ENCODE measurements around the gene FCN3.

Gene FCN3

DNA sequence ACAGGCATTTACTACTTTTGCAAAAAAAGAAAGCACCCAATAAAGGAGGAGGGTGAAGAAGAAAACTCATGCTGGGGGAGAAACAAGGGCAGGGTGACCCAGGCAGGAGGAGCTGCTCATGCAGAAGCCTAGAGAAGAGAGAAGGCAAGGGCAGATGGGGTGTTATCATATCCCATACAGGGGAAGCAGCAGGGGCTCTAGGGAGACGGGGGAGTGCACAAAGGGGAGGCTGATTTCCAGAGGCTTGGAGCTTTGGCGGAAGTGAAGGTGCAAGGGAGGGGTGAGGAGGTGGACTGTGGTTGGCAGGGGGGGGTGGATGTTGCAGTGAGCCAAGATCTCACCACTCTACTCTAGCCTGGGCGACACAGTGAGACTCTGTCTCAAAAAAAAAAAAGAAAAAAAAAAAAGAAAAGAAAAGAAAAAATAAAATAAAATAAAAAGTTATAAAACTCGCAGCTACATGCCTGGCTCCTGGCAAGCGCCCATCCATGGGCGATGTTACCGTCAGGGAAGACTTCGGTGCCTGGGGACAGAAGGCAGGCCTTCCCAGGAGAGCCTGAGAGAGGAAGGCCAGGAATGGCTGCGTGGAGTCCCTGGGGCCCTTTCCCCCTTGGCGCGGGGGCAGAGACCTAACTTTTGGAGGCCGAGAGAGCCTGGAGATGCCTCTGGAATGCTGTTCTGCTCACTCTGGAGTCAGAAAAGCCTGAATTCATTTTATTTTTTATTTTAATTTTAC, 3.3 kb upstream of the FCN3 start:
- DNase-seq, result no peak

DNA sequence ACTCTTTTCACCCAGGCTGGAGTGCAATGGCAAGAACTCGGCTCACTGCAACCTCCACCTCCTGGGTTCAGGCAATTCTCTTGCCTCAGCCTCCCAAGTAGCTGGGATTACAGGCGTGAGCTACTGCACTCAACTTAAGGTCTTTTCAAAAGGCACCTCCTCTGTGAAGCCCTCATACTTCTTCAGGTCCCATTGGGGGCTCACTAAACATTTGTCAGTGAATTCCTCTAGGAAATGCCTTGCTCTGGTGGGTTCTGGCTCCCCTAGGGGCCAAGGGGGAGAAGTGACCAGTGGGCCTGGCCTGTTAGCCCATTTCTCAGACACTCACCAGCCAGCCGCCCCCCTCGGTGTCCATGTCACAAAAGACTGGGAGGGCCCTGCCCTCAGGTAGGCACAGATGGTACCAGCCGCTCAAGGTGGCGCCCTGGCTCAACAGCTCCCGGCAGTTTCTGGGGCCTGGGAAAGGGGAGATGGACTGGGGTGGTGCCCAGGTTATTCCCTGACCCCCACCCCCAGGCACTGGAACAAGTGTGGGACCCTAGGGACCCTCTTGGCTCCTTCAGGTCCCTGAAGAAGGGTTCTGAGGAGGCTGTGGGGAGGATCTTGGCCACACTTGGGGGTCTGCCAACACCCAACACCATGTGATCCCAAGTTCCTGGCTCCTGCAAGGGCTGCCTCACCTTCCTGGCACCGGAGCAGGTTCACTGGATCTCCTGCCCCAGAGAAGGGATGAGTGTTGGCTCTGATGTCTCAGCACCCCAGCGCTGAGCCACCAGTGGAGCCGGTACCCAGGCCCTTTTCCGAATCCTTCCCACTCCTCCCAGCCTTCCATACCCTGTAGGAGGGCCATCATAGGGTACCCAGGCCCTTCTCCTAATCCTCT, 1.6 kb downstream of the FCN3 start:
- DNase-seq, result no peak

DNA sequence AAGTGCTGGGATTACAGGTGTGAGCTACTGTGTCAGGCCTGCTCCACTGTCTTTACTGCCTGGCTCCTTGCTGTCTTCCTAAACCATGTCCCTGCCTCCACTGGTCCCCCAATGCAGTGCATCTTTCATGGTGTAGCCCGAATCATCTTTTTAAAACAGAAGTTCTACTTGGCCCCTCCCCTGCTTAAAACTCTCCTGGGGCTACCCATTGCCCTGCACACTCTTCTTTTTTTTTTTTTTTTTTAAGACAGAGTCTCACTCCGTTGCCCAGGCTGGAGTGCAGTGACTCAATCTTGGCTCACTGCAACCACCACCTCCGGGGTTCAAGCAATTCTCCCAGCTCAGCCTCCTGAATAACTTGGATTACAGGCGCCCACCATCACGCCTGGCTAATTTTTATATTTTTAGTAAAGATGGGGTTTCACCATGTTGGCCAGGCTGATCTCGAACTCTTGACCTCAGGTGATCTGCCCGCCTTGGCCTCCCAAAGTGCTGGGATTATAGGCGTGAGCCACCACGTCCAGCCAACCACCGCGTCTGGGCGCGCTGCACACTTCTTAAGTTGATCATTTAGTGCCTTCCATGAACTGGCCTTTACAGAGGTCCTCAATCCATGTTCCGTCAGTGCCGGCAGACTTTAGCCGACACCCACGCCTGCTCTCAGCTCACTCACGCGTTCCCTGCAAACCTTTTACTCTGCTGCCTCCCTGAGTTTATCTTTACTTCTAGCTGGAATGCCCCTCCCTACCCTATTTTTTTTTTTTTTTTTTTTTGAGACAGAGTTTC, 2.4 kb downstream of the FCN3 start:
- no peak for DNase-seq

DNA sequence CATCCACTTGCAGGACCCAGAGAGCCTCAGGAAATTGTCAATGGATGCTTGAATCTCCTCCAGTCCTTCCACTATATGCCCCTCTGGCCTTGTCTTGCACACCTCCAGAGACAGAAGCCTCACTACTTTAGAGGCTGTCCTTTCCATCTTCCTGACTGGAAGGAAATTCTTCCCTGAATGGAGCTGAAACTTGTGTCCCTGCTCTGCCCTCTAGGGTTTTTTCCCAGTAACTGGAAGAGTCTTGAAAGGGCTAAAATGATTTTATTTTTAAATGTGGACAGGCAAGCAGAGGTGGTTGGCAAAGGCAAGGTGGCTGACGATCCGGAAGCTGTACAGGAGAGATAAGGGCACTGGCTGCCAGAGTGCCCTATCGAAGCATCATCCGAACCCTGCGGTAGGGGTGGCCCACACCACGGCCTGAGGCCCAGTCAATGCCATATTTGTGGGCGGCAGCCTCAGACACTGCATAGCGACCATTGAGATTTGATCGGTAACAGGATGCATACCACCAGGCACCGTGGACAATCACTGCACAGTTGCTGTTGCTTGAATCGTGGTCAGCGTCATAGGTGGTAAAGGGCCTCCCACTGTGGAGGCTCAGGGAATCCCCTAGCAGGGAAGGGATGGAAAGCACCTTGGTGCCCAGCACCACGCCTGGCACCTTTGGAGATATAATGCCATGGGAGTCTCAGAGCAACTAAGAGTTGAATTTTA, 5.6 kb downstream of the FCN3 start:
- DNase-seq, result no peak

DNA sequence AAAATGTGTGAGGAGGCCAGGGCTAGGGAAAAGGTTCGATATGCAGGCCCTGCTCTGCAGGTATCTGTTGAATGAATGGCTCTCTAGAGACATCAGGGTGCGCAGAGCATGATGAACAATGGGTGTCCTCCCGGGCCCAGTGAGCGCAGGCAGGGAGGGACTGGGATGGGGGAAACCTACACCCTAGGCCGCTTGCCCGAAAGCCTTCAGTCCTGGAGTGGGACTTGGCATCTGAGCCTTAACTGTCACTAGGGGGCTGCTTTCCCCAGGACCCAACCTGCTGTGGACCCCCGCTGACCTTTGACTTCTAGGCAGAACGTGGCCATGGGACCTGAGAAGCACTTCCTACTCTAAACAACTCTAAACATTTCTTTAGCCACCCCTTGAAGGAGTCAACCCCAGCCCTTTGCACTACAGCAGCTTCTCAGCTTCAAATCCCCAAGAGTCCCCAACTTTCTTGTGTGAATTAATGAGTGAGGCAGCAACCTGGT, 7.4 kb downstream of the FCN3 start:
- DNase-seq, result no peak

DNA sequence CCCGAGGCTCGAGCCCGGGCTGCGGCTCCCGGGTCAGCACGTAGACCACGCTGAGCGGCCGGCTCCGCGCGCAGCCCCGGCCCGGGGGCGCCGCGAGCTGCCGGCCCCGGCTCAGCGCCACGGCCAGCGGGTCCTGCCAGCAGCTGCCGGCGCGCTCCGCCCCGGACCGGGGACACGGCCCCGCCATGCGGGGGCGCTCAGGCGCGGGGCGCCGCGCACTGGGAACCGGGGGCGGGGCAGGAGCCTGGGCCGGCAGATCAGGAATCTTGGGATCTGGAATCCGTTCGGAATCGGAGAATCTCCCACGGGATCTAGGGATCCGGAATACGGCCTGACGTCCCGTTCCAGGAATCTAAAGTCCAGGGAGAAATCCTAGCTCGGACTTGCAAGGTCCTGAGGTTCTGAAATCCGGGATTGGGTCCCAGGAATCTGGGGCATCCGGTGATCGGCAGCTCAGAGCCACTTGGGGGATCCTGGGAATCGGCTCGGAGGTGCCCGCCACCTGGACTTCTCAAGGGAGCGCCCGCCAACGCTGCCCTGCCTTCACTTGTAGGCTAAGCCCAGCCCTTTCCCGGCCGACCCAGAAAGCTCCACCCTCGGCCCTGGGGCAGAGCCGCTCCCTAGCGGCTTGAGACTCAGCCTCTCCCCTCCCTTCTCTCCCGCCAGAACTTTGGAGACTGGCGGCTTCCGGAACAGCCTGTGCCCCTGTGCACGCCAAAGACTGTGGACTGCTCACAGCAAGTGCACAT, 8.0 kb downstream of the FCN3 start, which contains the start of gene MAP3K6:
MAP3K6 (minus strand) TSS at position 551 of the 749 bp plus-strand sequence; CDS start at position 187, 364 bp downstream.
- DNase-seq, result peak; percentile 87

DNA sequence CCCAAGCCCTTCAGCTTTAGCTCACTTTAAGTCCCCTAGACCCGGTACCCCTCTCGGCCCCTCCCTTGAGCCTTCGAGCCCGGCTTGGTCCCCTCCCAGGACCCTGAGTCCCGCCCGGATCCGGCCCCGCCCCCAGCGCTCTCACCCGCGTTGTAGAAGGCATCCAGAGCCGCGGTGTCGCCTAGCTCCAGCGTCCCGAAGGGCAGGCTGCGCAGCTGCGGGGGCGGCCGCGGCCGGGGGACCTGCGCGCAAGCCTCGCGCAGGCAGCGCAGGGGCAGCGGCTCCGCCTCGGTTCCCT, 8.6 kb downstream of the FCN3 start:
- peak; percentile 89 for DNase-seq

DNA sequence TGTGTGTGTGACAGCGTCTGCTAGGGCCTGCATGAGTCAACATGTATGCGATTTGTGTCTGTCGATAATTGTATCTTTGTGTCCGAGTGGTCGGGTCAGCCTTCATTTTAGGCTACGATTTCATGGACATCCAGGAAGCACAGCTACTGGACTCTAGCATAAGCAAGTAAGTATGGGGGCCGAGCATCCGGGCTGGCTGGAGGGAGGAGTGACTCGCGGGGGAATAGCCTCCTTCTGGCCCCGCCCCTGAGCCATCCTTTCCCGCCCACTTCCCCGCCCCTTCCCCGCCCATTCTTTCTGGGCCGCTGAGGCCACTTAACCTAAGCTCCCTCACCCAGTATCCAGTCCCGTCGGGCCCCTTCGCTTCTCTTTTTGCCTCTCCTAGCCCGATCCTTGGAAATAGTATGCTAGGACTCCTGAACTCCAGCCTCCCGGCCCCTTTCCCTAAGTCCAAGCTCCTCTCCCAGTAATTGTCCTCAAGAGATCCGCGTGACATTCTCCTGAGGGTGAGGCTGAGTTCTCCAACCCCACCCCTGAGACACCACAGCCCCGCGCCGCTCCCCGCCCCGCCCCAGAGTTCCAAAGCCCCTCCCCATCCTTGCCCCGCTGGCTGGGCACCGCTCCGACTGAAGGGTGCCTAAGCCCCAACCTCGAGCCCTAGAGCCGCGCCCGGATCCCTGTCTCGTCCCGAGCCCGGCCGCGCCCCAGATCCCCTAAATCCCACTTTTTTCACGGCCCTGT, 9.1 kb downstream of the FCN3 start:
- peak; percentile 94 for DNase-seq

DNA sequence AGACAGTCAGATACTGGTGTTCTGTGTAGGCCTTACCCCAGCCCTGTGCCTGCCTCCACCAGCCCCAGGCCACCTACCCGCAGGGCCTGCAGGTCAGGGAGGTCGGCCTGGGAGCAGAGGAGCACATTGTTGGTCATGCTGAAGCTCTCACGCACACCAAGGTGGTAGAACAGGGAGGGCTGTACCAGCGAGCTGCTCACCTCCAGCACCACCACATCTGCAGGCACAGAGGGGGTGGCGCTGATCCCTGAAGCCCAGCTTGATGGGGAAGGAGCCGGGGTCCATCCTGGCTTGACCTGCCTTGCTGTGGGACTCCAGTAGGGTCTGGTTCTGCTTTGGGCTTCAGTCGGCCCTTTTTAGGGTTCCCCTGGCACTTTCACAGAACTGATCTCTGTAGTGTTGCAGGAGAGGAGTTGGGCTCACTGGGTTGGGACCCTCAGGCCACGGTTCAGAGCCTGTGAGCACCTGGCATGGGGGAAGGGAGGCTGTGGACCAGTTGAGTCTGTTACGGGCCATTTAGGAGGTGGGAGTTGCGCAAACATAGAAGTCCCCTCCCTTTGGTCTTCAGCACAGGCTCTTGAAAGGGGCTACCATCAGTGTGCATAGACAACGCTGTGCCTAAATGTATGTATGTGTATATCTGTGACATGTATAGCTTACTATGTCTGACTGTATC, 9.8 kb downstream of the FCN3 start:
- no peak for DNase-seq

DNA sequence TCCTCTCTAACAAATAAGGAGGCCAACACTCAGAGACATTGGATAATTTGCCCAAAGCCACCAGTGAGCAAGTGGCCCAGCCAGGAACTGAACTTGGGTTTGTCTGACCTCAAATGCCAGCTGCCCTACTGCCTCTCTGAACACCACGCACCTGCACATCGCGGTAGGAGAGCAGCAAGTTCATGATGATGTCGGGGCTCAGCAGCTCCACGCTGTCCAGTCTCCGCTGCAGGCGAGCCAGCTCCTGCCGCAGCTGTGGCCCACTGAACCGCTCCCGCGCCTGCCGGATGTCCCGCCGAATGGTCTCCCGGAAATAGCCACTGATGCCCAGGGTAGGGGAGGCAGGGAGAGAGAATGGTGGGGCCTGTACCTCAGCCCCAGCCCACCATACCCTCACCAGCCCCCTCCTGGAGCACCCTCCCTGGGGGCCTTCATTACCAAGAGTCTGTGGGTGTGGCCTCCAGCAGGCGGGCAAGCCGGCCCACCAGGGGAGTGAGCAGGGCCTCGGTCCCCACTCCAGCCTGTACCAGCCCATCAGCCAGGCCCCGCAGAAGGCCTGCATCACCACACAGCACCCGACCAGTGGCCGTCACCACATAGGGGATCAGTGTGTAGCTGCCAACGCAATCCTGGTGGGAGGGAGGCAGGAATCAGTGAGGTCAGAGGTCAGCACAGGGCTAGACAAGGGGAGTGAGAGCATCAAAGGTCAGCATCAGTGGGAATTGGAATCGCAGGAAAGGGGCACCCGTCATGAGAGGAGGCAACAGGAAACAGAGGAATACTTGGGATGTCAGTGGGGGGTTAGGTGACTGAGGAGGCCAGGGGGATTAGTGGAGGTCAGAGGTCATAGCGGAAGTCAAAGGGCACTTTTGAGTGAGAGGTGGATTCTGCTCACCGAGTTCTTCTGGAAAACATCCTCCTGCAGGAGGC, 10.6 kb downstream of the FCN3 start:
- DNase-seq, result no peak

DNA sequence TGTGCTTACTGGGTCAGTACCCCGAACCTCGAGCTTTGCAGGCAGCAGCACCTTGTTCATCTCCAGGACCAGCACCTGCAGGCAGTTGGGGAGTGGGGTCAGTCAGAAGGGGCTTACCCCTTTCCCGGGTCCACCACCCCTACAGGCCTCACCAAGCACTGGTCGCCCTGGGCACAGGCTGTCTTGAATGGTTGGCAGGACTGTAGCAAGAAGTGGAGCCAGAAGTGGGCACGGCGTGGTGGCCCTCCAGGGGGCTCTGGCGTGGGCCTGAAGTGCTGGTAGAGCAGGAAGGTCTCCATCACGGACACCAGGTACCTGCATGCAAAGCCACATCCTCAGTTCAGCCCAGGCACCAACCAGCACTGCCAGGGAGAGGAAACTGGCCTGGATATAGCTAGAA, 13.1 kb downstream of the FCN3 start:
- no peak for DNase-seq

DNA sequence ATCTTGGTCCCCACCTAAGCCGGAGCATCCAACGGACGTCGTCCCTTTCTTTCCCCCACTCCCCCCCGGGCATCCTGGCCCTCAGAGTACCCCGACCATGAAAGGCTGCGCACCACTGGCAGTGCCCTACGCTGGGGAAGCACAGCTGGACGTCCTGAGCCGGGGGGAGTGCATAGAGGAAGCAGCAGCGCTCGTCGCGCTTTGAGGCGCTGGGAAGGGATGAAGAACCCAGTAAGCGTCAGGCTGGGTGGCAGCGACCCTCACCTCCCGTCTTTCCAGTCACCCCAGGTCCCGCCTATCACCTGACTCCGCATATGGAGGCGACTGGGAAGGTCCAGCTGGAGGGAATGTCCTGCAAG, 13.6 kb downstream of the FCN3 start:
- DNase-seq, result no peak

DNA sequence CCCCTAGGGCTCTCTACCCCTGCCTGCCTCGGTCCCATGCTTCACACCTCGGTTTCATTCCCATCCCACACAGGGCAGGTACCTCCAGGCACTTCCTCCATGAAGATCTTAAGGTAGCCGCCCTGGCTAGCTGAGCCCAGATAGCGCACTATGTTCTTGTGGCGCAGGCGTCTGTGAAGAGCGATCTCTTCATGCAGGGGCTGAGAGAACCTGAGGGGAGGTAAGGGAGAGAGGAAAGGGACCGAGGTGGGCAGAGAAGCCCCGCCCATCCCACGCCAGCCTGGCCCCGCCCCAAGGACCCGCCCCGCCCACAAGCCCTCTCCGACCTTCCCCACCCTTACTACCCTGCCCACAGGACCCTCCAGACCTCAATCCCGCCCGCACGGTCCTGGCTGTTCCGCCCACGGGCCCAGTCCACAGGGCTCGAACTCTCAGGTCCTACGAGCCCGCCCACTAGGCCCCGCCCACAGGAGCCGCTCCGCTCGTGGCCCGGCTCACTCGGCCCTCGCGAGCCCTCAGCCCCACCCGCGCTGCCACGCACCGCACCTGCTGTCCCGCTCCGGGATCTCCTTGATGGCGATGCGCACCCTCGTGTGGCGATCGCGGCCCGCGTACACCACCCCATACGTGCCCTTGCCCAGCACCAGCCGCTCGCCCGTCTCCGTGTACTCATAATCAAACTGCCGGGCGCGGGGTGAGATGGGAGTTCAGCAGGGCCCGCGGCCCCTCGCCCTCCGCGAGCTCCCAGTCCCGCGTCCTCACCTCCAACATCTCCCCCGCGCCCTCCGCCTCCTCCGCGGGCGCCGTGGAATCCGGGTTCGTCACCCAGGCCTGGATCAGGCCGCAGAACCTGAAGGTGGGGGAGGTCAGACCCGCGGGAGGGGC, 14.2 kb downstream of the FCN3 start:
- no peak for DNase-seq

DNA sequence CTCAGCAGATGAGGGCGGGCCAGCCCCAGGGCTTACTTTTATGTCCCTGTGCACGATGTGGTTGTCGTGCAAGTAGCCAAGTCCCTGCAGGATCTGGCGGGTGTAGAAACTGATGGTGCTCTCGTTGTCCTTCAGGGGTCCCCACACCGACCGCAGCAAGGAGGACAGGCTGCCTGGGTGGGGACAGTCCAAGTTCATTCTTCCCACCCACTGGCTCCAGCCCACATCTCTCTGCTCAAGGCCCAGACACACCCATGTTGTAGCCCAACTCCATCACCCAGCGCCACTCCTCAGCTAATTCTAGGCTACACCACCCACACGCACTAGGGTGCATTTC, 14.8 kb downstream of the FCN3 start:
- DNase-seq, result no peak

DNA sequence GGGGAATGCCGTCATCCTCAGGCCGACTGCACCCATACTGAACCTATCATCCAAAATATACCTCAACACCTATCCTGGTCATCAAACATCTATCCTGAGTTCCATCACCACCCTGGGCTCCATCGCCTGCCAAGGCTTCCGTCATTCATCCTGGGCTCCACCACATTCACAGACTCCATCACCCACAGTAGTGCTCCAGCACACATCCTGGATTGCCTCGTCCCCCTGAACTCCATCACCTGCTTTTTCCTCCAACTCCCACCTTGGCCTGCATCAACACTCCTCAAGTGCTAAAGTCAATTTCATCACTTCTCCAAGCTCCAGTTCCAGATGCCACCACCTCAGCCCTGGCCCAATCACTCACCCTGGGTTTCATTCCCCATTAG, 15.7 kb downstream of the FCN3 start:
- no peak for DNase-seq

DNA sequence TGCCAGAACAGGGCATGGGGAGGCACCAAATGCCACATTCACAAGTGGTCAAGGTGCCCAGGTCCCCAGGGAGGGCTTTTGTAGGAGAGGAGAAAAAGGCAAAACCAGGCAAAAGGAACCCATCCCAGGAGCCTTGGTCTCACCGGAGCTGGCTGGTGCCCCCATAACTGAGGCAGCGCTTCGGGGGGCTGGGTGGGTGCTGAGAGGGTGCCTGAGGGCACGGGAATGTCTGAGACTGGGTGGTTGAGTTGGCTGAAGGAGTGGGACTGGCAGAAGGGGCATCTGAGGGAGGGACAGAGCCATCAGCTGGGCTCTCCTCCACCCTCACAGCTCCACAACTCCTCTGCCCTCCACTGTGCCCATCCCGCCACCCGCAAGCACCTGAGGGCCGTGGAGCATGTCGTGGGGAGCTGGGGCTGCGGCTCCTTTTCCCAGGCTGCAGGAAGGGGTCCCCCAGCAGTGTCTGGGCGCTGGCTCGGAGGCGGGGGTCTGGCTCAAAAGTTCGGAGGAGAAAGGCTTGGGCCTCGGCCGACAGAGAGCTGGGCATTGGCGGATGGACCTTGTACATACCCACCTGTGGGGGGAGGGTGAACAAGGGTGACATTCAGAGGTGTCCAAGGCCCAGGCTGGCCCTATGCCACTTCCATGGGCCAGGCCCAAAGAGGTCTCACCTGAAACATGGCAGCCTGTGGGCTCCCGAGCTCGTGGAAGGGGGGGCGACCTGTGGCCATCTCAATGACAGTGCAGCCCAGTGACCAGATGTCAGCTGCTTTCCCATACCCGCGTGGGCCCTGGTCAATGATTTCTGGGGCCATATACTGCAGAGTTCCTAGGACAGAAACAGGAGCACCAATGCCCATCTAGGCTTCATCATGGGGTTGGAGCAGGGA, 16.3 kb downstream of the FCN3 start:
- DNase-seq, result no peak

DNA sequence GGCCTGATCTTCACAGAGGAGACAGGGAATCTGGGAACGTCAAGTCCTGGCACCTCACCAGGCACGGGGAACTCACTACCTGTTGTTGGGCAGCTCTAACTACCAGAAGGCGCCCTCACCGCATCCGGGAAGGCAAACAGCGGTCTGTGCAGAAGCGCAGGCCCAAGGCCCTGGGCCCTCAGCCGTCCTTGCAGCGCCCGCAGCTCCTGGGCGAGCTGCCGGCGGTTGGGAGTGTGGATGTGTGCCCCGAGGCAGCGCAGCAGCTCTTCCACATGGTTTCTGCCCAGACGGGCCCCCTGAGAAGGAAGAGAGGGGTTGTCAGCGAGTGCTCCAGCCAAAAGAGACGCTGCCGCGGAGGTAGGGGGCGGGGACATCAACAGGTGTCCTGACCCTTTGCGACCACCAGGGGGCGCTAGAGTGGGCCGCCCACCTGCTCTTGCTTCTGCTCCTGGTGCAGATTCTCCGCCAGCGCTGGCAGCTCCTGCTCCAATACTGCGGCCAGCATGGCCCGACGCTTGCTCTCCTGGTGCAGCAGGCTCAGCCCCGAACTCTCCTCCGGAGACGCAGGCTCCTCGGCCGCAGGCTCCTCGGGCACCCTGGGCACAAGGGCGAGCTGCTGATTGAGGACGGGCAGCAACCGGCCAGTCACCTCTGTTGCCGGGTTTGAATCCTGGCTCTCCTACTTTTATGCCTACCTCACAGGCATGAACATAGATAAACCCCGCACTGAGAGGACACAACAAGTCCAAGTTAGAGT, 17.2 kb downstream of the FCN3 start:
- DNase-seq, result peak; percentile 86

Data from left hindlimb (tissue), 1 donor.